GM19328 (cell line): ENCODE data around the gene ZBP1.

Source experiments
- ATAC-seq: cut with Tn5 transposase; IDR thresholded peaks from one replicate; pipeline ENCODE4 v1.9.1; 2021; ENCODE audit warnings: mild to moderate bottlenecking, moderate library complexity; ENCODE audit not compliant: unreplicated experiment

The ZBP1 gene

DNA sequence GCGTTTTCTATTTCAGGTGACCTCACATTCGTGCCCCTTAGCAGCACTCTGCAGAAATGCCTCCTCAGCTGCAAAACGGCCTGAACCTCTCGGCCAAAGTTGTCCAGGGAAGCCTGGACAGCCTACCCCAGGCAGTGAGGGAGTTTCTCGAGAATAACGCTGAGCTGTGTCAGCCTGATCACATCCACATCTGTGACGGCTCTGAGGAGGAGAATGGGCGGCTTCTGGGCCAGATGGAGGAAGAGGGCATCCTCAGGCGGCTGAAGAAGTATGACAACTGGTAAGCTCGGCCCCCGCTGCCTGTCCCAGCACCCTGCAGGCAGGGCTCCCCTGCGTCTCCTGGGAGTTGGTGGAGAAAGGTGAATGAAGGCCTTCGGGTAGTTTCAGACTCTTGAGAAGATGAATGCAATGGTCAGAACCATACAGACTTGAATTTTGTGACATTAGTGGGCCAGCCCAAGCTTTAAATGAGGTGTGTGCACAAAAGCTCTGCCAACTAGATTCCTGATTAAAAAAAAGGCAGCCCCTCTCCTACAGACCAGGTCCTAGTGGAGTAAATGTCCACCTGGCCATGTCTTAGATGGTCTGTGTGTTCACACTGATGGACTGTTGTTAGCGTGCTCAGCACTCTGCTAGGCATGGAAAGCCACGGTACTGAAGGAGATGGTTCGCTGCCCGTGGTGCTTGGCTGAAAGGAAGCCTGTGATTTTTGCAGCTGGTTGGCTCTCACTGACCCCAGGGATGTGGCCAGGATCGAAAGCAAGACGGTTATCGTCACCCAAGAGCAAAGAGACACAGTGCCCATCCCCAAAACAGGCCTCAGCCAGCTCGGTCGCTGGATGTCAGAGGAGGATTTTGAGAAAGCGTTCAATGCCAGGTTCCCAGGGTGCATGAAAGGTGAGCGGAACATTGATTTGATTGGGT is 58.6 kb downstream of the ZBP1 start:
- no peak for ATAC-seq

DNA sequence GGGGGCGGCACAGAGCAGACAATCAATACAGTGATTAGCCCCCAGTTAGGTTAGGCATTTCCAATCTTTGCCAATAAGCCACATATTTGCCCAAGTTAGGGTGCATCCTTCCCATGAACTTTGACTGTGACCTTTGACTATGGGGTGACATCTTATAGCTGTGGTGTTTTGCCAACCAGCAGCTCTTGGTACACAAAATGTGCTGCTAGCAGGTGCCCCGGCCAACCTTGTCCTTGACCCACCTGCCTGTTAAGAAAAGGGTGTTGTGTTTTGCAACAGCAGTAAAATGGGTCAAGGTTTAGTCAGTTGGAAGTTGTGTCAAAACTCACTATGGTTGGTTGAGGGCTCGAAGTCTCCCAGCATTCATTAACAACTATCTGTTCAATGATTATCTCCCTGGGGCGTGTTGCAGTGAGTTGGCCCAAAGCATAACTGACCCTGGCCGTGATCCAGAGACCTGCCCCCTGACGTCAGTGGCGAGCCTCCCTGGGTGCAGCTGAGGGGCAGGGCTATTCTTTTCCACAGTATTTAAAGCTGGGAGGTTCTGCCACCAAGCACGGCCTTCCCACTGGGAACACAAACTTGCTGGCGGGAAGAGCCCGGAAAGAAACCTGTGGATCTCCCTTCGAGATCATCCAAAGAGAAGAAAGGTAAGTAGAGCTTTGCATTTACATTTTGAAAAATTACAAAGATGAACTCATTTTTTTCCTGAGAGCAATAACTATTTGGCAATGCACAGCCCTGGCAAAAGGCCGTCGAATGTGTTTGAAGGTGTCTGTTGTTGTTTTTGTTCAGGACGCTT is 59.5 kb downstream of the ZBP1 start, which contains the start of gene PCK1:
TSS of gene PCK1 (plus strand) at position 557 of the 802 bp plus-strand sequence. CDS start 302 bp downstream, outside the sequence.
- ATAC-seq: no peak

DNA sequence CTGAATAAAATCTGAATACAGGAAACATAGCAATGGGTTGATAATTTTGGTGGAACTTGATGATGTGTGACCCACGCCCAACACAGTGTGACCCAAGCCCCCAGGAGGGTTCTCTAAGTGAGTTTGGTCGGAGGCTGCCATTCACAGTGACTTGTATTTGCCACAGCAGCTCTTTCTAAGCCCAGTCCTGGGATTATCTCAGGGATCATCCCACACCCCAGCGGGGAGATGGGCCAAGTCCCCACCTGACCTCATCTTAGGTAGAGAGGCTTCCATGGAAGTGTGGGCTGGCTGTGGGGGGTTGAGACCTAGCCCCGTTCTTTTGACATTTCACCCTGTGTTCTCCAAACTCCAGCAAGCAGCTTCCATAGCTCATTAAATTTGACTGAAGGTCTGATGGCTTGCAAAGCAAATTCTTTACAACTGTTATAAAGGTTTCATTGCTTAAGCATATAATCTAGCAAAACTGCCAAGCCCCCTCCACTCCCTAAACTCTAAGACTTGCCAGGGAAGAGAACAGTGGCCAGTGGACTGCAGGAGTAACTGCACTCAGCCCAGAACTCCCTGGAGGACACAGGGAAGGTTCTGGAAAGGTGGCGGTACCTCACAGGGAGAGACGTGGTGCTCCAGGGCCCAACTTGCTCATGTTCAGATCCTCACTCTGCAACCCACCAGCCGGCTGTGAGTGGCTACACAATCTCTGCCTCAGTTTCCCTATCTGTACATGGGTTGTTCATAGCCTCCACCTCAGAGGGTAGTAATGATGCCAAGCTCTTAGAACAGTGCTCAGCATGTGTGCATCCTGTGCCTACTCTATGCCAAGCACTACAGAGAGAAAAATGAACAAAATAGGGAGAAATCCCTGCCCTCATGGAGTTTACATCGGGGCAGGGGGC is 60.3 kb downstream of the ZBP1 start:
- no peak for ATAC-seq

DNA sequence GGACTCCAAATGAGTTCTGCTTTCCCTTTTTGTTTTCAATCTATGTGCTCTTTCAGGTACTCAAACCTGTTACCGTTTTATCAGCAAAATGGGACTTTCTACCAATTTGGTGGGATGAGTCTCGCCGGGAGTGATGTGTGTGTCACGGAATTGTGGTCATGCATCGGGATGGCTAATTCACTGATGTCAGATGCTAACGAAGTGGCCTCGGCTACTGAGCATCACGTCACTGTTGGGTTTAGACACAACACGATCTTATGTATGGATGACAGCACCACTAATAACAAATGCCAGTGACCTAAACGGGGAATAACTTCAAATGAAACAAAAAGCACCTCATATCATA is 61.0 kb downstream of the ZBP1 start:
- no peak for ATAC-seq

DNA sequence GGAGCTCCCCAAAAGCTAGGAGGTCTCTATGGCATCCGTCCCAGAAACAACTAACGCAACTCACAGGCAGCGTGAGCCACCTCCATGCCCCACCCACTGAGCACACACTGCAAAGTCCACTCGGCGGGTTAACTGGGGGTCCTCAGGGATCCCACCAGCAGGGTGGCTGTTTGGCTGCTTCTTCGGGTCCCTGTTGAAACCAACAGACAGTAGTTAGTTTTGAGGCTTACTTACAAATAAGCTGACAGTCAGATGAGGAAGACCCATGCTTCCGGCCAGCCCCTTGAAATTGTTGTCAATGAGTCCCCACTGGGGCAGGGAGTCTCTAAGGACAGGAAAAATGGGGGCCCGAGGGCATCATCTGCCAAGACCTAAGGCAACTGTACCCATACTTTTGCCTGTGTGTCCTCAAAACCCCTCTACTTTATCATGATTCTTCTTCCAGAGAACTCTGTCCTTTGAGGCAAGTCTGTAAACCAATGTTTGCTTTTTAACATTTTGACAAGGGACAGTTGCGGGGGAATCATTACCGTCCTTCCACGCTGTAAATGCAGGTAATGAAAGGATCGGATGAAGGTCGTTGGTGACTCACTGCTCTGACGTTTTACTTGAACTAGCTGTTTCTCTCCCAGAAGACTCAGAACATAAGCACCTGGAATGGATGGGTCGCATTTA is 61.5 kb downstream of the ZBP1 start:
- no peak for ATAC-seq

DNA sequence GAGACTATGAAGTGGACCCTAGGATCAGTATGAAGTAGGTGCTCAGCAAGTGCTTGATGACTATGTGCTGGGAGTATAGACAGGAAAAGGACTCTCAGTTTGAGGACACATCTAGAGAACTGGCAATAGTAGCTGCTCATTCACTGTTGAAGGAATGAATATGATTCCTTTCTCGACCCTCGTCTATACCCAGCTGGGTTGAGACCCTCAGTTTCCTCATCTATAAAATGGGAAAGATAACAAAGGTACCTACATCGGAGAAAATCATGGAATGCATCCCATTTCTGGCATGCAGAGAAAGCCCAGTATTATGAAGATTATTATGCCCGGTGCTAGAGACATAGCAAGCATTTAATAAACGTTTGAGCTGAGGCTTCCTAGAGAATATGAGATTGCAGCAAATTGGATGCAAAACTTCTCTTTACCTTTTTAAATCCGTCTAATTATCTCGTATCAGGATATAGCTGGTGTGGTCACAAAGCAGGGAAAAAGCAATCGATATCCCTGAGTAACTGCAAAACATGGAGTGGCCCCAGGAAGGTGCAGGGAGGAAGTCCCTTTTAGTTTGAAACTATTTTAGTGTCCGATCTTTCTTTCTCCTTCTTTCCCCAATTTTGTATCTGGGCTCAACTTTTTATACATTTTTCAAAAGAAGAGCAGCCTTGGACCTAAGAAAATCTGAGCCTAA is 62.2 kb downstream of the ZBP1 start:
- no peak for ATAC-seq

DNA sequence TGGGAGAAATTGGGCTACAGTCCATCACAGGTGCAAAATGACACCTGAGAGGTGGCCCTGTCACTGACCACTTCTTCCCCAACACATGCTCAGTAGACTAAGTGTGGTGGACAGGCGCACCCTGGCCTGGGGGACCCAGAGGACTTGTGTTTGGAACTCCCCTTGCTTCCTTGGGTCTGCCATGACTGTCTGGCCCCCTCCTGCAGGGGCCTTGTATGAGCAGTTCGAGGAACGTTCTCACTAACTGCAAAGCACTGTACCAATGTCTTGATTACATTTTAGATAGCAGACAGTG is 63.3 kb downstream of the ZBP1 start:
- no peak for ATAC-seq

DNA sequence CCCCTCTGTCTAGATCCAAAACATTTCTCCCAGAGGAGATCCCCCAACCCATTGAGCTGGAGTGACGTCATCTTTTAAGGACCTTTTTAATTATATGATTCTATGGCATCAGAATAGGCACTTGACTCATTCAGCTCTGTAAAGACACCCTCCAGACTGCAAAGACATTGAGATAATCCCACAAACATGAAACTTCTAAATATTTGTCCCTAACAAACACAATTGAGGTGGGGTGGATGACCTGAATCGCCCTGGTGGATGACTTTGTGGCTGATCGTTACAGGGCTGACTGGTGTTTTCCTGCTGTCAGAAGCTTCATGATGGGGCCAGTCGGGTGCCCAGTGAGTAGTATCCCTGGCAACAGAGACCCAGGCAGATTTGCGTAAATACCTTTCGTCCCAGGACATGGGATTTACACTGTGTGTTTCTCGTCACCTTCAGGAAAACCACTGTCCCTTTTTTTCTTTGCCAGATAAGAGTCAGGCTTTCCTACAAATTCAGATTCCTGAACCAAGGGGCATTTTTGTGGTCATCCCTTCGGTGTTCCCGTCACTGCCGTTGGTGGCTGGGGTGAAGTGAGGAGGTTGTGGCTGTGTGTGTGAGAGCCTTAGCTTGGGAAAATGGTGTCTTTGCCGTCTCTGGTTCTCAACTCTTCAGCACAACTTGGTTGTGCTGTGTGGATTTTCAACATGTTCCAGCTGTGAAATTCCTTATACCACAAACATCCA is 64.6 kb downstream of the ZBP1 start:
- ATAC-seq: no peak
